Lung (tissue), 12 donors: ENCODE data around the gene GAPDH. TPM values are rescaled to one million over a fixed set of nuclear protein-coding genes. Genes with fewer than 3 reads are reported as not detected.
A peak's percentile ranks its signal among the peaks of the same experiment; 100 is the strongest.

Source experiments
- ATAC-seq: fragments of 200-7000 bp; cut with Tn5 transposase; one replicate; pipeline ENCODE4 v1.9.1; 2020; ENCODE audit warnings: moderate number of reproducible peaks; ENCODE audit not compliant: insufficient read depth, low FRiP score
- DNase-seq, 3 donors: peaks; one replicate each; pipeline ENCODE4 v3.0.0-alpha.2; 2013 to 2017
- H3K27ac ChIP-seq, 2 donors: one replicate each; pipeline ENCODE4 v1.5.1; 2013; ENCODE audit warnings: mild to moderate bottlenecking in 2 of 2, moderate library complexity in 2 of 2, control low read depth in 1 of 2, inconsistent platforms in 1 of 2, low read depth in 1 of 2, low read length in 1 of 2
- H3K27me3 ChIP-seq, 3 donors: one replicate each; pipeline ENCODE4 v1.5.1; 2013; ENCODE audit warnings: low read length in 2 of 3; ENCODE audit not compliant: control insufficient read depth in 3 of 3, insufficient read depth in 3 of 3
- H3K36me3 ChIP-seq, 4 donors: one replicate each; pipeline ENCODE4 v1.5.1; 2013; ENCODE audit warnings: low read length in 4 of 4, mild to moderate bottlenecking in 1 of 4, moderate library complexity in 1 of 4; ENCODE audit not compliant: control insufficient read depth in 4 of 4, insufficient read depth in 4 of 4
- H3K4me1 ChIP-seq, 5 donors: one replicate each; pipeline ENCODE4 v1.5.1; 2013; ENCODE audit warnings: low read length in 5 of 5, mild to moderate bottlenecking in 2 of 5, moderate library complexity in 1 of 5; ENCODE audit not compliant: control insufficient read depth in 5 of 5, insufficient read depth in 5 of 5
- H3K4me3 ChIP-seq: one replicate; pipeline ENCODE4 v1.5.1; 2013; ENCODE audit warnings: mild to moderate bottlenecking, control low read depth, moderate library complexity
- H3K9ac ChIP-seq, 2 donors: one replicate each; pipeline ENCODE4 v1.5.1; 2013; ENCODE audit warnings: low read length in 2 of 2, control low read depth in 1 of 2; ENCODE audit not compliant: insufficient read depth in 1 of 2
- H3K9me3 ChIP-seq, 4 donors: one replicate each; pipeline ENCODE4 v1.5.1; 2013; ENCODE audit warnings: low read length in 3 of 4, mild to moderate bottlenecking in 1 of 4, moderate library complexity in 1 of 4; ENCODE audit not compliant: control insufficient read depth in 4 of 4, insufficient read depth in 3 of 4
- WGBS, 2 donors: extraction: QIAGEN DNeasy Blood & Tissue Kit; methylation state at CpG; one replicate each; pipeline ENCODE4 v1.1.7; 2013; 5-methylcytosine and 5-hydroxymethylcytosine counted together
- polyA plus RNA-seq, 2 donors: library from polyadenylated mRNA; stranded (reverse); fragments of 200-250 nt; gene quantifications; one replicate each; pipeline ENCODE4 v1.2.1, GENCODE V29; 2013
- total RNA-seq, 2 donors: library from RNA; depleted of rRNA in 1 of 2; stranded (reverse); fragments of >200 nt in 1 of 2; gene quantifications; one replicate each; pipeline ENCODE4 v1.2.1, GENCODE V29; 2014 to 2021
- TF ChIP-seq, protein P1 (sequence below): IDR thresholded peaks from 2 replicates; pipeline ENCODE4 v1.5.1; 2012; ENCODE audit warnings: mild to moderate bottlenecking; ENCODE audit errors: control extremely low read depth, extremely low read depth
- donor health status: control.
- donor health status: control.
- donor health status: Bipolar disorder and iron deficiency.
- donor health status: healthy.
- donor health status: DM: yes; HTN: yes; CAD: no.

GAPDH gene
- total and polyA plus RNA-seq, 4 donors, result 843 to 3,540 (median 1,694) TPM

DNA sequence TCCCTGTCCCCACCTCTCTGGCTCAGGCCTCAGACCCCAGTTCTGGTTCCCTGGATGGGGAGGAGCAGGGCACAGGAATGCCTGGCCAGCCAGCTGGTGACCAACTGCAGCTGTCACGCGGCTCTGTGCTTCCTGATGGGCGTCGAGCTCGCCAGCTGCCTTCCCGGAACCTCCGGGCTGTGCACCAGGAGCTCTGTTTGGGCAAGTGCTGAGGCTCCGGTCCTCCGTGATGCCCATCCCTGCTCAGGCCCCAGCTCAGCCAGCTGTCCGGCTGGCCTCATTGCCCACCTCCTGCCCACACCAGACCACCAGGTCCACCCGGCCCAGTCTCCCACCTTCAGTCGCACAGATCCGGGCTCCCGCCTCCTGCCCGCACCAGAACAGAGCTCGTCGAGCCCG is 16.7 kb downstream of the GAPDH start:
- DNase-seq, result no peak
- Histone ChIP-seq H3K9me3 (peaks cover 0 to 2% (median 0%) of the 10 kb centered on the region in 4 donors), H3K9ac (no peak overlapping the region), H3K4me1 (peaks cover 5 to 28% (median 14%) of the 10 kb centered on the region in 5 donors), H3K27me3 (no peaks in the 10 kb centered on the region), H3K27ac (peak overlapping the region; percentile 79 to 87), H3K36me3 (peaks cover 4 to 22% (median 13%) of the 10 kb centered on the region in 4 donors), H3K4me3 (no peak overlapping the region)
- TF ChIP-seq, protein P1, sequence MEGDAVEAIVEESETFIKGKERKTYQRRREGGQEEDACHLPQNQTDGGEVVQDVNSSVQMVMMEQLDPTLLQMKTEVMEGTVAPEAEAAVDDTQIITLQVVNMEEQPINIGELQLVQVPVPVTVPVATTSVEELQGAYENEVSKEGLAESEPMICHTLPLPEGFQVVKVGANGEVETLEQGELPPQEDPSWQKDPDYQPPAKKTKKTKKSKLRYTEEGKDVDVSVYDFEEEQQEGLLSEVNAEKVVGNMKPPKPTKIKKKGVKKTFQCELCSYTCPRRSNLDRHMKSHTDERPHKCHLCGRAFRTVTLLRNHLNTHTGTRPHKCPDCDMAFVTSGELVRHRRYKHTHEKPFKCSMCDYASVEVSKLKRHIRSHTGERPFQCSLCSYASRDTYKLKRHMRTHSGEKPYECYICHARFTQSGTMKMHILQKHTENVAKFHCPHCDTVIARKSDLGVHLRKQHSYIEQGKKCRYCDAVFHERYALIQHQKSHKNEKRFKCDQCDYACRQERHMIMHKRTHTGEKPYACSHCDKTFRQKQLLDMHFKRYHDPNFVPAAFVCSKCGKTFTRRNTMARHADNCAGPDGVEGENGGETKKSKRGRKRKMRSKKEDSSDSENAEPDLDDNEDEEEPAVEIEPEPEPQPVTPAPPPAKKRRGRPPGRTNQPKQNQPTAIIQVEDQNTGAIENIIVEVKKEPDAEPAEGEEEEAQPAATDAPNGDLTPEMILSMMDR, result no peak
- no peak for ATAC-seq
- WGBS, 2 donors, result 61 to 65% methylated on average over 18 of the region's 18 CpGs

DNA sequence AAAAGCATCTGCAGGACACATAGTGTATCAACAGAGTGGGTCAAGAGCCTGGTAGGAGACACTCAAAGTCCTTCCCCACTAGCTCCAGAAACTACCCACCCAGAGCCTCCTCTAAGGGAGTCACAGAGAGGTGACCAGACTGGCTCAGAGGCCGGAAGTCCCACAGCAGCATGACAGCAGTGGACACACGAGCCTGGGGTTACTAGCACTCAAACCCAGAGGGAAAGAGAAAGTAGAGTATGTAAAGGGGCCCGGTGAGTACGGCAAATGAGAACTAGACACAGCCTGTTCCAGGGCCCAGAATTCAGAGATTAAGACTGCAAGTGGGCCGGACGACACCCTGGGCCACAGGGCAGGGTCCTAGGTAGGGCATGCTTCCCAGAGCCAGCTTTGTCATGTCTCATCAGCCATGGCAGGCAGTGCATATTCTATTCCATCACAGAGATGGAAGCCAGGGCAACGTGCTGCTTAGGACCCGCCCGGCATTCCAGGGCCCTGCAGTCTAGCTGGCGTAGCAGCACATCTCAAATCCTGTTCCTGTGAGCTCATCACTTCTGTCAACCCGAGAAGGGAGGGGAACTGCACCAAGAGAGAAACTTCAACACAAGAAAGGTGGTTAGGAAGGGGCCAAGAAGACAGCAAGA is 17.3 kb downstream of the GAPDH start:
- H3K4me3 ChIP-seq, result no peak overlapping the region
- peaks cover 0 to 2% (median 0%) of the 10 kb centered on the region in 4 donors for H3K9me3 ChIP-seq
- TF ChIP-seq, protein P1, result no peak
- H3K4me1 ChIP-seq, result peaks cover 5 to 28% (median 14%) of the 10 kb centered on the region in 5 donors
- 61 to 75% methylated on average over 11 of the region's 11 CpGs for WGBS, 2 donors
- peak overlapping the region; percentile 79 to 87 for H3K27ac ChIP-seq
- peaks cover 4 to 23% (median 11%) of the 10 kb centered on the region in 4 donors for H3K36me3 ChIP-seq
- ATAC-seq (no peak), DNase-seq (no peak)
- no peak overlapping the region for H3K9ac ChIP-seq
- H3K27me3 ChIP-seq, result no peaks in the 10 kb centered on the region

DNA sequence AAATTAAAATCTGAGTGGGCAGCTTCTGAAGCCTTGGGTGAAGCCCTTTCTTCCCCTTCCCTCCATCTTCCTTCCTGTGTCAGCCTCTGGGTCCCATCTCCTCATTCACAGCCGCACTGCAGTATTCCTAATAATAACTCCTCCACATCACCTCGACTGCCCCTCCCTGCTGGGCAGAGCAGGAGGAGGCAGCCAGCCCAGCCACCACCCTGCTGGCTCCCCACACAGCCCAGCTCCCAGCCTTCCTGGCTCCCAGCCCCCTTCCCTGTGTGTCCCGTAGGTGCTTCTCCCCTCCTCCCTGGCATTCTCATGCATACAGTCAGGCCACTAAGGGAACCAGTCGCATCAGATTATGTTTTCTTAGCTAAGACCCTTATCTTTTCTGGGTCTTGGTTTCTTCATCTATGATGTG is 17.8 kb downstream of the GAPDH start:
- TF ChIP-seq, protein P1, result no peak
- WGBS, 2 donors, result 43 to 62% methylated on average over 4 of the region's 4 CpGs
- H3K27me3 ChIP-seq, result no peaks in the 10 kb centered on the region
- peaks cover 5 to 28% (median 14%) of the 10 kb centered on the region in 5 donors for H3K4me1 ChIP-seq
- ATAC-seq, result no peak
- no peak overlapping the region for H3K9ac ChIP-seq
- peak overlapping the region; percentile 79 to 87 for H3K27ac ChIP-seq
- peaks cover 0 to 23% (median 15%) of the 10 kb centered on the region in 4 donors for H3K36me3 ChIP-seq
- H3K4me3 ChIP-seq, result no peak overlapping the region
- H3K9me3 ChIP-seq, result peaks cover 0 to 2% (median 0%) of the 10 kb centered on the region in 4 donors
- DNase-seq, result no peak
